NCI-H510A (cell line): ENCODE results near the gene FNDC10.
"Not testable (repeated sequence)": the region's sequence is repeated elsewhere in the genome, so short reads cannot be mapped to it uniquely, and the experiment has no call there.

Source experiments
- DNase-seq: peaks from one replicate; lab custom pipeline; 2025; lab: John Stamatoyannopoulos, UW

Gene FNDC10

DNA sequence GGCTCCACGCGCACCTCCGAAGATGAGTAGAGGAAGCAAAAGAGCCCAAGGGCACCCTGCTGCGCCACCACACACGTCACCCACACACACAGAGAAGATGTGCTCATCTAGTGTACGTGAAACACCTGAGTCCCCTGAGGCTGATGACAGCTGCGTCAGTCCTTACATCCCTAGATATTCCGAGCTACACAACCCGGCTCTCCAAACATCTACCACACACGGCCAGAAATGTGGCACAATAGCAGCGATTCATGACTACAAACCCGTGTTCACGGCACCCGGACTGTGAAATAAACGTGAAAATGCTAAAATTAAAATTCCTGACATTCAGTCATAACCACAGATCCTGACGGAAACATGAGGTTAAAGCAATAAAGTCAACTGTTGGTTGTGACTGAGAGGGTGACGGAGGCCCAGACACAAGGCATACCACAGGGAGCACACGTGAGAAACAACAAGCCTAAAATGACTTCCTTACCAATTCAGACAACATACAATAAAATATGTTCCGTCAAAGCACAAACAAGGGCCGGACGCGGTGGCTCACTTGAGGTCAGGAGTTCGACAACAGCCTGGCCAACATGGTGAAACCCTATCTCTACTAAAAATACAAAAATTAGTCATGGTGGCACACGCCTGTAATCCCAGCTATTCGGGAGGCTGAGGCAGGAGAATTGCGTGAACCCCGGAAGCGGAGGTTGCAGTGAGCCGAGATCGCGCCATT lies 32.6 kb downstream of the FNDC10 start:
- DNase-seq = no peak

GRCh38 chr1:1565340-1565739 lies 34.6 kb downstream of the FNDC10 start:
- no peak for DNase-seq

DNA sequence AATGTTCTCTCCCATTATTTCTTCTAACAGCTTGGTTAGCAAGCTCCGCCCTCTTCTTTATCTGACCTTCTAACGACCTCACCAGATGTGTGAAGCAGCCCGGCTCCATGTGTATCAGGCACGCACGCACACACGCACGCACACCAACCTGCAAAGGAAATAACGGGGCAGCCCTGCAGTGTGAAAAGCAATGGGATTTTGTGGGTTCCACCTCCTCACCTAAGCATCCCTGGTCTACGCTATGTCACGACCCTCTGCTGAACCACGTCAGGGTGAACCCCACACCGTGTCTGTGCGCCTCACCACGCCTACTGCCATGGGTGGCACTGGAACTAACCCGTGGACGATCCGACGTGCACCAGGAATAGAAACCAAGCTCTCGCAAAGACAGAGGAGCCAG lies 35.7 kb downstream of the FNDC10 start:
- DNase-seq = no peak

DNA sequence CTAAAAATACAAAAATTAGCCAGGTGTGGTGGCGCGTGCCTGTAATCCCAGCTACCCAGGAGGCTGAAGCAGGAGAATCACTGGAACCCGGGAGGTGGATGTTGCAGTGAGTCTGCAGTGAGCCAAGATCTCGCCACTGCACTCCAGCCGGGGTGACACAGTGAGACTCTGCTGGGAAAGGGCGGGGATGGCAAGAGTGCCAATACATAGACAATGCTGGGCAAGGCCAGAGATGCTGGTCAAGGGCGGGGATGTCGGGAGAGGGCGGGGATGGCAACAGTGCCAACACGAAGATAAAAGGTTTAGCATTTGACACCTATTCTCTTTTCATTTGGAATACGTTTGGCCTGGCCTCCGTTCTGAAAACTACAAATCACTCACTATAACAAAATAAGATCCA lies 36.2 kb downstream of the FNDC10 start:
- no peak for DNase-seq

DNA sequence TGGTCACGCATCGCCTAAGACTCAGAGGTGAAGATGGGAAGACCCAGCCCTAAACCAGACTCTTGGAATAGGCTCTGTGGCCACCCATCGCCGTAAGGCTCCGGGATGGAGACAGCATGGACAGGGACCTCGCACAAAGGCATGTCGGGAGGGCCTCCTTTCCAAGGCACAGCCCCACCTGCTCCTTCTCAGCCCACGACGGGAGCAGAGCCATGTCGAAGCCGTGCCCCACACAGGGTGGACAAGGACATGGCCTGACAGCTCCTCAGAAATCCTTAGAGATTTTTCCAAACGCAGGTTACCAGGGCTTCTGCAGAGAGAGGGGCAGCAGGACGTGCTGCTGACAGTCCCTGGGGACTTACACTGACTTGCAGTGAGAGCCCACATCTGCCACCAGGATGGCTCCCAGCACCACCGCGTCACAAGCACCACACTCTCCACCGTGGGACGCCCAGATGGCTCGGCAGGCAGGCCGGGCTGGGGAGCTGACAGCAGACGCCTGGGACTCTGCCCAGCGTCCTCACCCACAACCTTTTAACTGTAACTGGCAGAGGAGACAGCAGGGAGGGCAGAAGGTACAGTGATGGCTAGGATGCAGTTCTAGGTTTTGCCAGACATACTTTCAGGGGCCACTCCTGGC lies 37.3 kb downstream of the FNDC10 start:
- DNase-seq = no peak

GRCh38 chr1:1561801-1562470 lies 38.0 kb downstream of the FNDC10 start:
- no peak for DNase-seq

- DNase-seq = no peak
Observed at GRCh38 chr1:1560178-1560577, 39.8 kb downstream of the FNDC10 start.

- no peak for DNase-seq
Observed at GRCh38 chr1:1559066-1559465, 40.9 kb downstream of the FNDC10 start.

- DNase-seq = no peak
Observed at GRCh38 chr1:1558591-1558990, 41.3 kb downstream of the FNDC10 start.

GRCh38 chr1:1557688-1558087 lies 42.2 kb downstream of the FNDC10 start:
- not testable (repeated sequence) for DNase-seq

- DNase-seq = not testable (repeated sequence)
Observed at GRCh38 chr1:1556961-1557360, 43.0 kb downstream of the FNDC10 start.

- no peak for DNase-seq
Observed at GRCh38 chr1:1556505-1556904, 43.4 kb downstream of the FNDC10 start.

GRCh38 chr1:1554926-1555915 lies 44.7 kb downstream of the FNDC10 start:
- no peak for DNase-seq

GRCh38 chr1:1554550-1554925 lies 45.4 kb downstream of the FNDC10 start:
- no peak for DNase-seq

DNA sequence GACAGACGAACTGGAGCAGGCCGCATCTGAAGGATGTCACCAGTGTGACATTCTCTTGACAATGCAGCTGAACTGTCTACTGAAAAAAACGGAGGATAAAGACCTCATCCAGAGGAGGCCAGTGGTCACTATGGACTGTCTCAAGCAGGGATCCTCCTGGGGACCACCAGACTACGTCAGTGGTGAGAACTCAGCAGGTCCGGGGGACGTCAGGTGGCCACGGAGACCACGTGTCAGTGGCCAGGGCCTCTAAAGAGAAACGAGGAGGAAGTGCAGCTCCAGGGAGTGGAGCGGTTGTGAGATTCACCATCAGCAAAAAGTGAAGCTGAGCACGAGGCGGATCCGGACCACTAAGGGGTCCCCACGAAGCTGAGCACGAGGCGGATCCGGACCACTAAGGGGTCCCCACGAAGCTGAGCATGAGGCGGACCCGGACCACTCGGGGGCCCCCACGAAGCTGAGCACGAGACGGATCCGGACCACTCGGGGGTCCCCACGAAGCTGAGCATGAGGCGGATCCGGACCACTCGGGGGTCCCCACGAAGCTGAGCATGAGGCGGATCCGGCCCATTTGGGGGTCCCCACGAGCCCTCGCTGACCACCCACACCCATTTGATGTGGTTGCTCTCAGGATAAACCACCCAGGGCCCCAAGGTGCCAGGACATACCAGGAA lies 46.0 kb downstream of the FNDC10 start:
- DNase-seq = no peak

- no peak for DNase-seq
Observed at GRCh38 chr1:1552263-1552639, 47.7 kb downstream of the FNDC10 start.

- DNase-seq = no peak
Observed at GRCh38 chr1:1551524-1552262, 48.2 kb downstream of the FNDC10 start.

DNA sequence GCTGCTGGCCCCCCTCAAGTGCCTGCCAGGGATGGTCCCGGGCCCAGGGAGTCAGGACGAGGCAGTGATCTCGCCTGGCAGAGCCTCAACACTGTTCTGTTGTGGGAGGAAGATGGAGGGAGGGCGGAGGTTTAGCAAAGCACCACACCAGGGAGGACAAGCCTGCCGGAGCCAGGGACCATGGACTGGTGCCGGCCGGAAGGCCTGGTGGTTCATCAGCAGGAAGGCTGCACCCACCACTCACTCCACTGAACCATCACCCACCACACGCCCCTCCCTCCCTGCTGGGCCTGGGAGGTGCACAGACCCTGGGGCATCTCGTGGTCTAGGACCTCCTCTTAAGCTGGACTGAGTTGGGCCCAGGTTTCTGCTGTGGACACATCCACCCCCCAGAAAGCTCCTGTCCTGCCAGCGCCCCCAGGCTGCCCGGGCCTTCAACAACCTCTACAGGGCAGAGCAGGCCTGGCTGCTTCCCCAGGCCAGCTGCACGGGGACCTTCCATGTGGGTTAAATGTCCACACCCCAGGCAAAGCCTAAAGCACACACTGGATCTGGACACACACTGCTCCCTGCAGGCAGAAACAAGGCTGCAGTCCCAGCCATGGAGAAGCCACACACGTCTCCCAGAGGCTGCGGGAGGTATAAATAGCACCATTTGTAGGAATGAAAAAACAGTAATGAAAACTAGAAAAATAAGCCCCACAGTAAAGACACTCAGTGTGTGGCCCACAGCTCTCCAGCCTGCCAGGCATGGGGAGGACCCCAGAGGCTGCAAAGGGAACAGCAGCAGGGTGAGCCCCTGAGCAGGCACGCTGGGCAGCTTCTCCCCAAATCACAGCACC lies 49.1 kb downstream of the FNDC10 start:
- DNase-seq = no peak

DNA sequence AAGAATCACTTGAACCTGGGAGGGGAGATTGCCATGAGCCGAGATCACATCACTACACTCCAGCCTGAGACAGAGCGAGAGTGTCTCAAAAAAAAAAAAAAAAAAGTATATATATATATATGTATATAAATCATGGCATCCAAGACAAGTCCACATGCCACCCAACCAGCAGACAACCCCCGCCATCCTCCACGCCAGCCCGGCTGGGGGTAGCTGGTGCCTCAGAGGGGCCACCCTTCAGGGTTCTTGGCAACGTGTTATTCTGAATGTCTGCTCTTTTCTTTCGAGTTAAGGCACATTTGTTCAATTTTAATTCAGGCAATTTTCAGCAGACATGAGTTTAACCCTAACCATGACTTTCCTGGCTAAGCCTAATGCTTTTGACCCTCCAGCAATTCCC lies 49.8 kb downstream of the FNDC10 start:
- DNase-seq = no peak

DNA sequence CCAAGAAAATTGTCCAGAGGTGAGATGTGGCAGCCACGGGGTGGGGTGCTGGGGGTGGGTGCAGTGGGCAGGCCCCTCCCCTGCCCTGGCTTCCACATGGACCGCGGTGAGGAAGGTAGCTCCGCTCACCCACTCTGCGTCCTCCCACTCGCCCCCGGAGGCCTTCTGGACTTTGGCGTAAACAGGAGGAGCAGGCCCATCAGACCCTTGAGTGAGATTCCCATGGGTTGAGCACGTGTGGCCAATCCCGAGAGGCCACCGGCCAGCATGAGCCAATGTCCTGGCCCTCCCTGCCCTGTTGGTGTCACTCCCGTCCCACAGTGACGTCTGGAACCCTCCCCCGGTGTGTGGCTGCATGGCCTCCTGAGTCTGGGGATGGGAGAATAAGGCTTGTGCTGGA lies 51.3 kb downstream of the FNDC10 start:
- no peak for DNase-seq
